ENCODE data around the gene NPIPB8.

- no peak for TF ChIP-seq CTCF (IDR thresholded peaks at IDR 0.05; ENCODE audit: insufficient read depth, low read length)
- TF ChIP-seq GABPA (IDR thresholded peaks at IDR 0.05; ENCODE audit: low read depth) = no peak
- no peak for TF ChIP-seq SPI1 (IDR thresholded peaks at IDR 0.05; ENCODE audit: borderline replicate concordance, low read depth)
Observed at GRCh38 chr16:28597692-28598261, 40.1 kb upstream of the NPIPB8 start.
